Superior temporal gyrus (tissue), 1 donor: ENCODE data around the gene TNNT3.
"Not testable (repeated sequence)": the region's sequence is repeated elsewhere in the genome, so short reads cannot be mapped to it uniquely, and the experiment has no call there.

Source experiments
- DNase-seq: peaks from one replicate; pipeline ENCODE4 v3.0.0-alpha.2; 2016; ENCODE audit errors: extremely low spot score

The TNNT3 gene

DNA sequence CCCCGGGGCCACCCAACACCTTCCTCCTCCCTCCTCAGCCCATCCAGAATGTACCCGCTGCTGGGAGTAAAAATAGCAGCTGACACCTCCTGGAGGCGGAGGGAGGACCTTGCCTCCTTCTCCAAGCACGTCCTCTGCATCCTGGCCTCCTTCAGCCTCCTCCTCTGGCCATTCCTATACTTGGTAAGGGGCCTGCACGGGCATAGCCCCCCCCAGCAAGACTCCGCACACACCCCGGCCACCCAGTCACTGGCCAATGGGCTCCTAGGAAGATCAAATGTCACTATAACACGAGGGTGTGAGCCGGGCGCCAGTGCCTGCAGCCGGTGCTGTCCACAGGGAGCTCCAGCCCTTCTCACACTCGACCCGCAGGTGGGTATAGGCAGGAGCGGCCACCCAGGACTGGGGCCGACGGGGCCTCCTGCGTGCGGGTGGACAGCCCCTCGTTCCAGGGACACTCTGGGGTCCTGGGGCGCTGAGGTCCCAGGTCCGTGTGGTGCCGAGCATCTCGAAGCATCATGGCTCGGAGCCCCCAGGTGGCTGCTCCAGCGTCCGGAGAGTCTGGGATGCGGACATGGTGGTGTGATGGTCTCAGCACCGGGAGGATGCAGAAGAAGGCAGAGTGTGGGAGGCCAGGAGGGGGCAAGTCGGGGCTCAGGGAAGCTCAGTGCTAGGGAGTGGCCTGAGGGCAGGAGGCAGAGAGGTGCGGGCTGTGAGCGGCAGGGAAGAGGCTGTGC, at the start of gene TNNT3:
Gene TNNT3, plus strand, starts transcription at position 313 of the 737 bp plus-strand sequence. CDS start 3,172 bp downstream, outside the sequence.
- DNase-seq = no peak

DNA sequence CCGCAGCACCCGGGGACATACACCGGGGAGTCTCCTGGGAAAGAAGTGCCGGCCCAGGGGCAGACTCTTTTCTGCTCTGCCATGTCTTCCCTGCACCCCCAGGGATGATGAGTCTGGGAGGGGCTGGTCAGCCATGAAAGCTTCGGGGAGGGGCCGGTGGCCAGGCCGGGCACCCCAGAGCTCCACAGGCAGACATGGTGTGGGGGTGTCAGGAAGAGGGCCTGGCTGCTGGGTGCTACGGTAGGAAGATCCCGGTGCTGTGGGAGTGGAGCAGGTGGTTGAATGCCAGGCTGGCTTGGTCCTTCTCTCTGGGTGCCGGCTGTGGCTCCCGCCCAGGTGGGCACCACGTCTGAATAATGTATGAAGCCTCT, 49.2 kb upstream of the TNNT3 start:
- DNase-seq = no peak

DNA sequence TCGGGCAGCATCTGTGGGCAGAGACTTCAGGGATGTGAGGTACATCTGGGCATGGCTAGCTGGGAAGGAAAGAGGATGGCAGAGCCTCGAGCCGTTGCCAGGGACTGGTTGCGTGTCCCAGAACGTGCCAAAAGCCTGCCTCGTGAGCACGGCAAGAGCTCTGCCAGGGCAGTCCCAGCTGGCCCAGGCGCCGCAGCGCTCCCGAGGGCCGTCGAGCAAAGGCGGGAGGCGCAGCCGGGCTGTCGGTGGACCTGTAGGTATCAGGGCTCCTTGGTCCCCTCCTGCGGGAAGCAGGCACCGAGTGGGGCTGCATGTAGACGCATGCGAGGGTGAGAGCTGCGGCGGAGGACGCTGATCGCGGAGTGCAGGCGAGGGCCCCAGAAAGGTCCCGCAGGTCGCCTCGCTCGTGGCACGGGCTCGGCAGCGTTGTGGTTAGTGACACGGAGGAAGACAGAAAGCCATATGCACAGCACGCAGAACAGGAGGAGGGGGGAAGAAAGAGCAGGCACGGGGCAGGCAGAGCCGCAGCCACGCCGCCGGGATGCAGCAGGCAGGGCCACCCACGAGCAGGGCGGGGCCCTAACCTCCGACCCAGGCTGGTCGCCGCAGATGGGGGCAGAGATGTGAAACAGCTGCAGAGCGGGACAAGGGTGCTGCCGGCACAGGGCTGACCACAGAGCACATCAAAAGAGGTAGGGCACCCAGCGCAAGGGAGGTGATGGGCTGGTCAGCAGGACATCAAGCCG, 48.6 kb upstream of the TNNT3 start:
- peak; percentile 19 for DNase-seq

DNA sequence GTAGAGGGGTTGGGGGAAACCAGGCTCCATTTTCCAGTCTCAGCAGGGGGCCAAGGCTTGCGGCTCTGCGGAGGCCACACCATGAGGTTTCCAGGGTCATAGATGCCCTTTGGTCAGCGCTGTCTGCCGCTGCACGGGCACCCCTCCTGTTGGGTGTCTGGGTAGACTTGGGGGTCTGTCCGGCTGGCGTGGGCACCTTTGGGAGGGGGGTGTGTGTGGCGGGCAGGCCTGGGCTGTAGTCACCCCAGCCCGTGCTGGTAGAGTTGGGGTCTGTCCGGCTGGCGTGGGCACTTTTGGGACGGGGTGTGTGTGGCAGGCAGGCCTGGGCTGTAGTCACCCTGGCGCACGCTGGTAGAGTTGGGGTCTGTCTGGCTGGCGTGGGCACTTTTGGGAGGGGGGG, 48.0 kb upstream of the TNNT3 start:
- DNase-seq = no peak

DNA sequence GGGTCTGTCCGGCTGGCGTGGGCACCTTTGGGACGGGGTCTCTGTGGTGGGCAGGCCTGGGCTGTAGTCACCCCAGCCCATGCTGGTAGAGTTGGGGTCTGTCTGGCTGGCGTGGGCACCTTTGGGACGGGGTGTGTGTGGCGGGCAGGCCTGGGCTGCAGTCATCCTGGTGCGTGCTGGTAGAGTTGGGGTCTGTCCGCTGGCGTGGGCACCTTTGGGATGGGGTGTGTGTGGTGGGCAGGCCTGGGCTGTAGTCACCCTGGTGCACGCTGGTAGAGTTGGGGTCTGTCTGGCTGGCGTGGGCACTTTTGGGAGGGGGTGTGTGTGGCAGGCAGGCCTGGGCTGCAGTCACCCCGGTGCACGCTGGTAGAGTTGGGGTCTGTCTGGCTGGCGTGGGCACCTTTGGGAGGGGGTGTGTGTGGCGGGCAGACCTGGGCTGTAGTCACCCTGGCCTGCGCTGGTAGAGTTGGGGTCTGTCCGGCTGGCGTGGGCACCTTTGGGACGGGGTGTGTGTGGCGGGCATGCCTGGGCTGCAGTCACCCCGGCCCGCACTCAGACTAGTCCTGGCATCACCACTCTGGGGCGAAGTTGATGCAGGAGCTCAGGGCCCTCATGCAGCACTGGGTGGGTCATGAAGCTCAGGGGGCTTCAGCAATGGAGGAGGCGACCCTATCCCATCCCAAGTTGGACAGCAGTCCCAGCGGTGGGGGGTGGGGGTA, 47.1 kb upstream of the TNNT3 start:
- DNase-seq = no peak

DNA sequence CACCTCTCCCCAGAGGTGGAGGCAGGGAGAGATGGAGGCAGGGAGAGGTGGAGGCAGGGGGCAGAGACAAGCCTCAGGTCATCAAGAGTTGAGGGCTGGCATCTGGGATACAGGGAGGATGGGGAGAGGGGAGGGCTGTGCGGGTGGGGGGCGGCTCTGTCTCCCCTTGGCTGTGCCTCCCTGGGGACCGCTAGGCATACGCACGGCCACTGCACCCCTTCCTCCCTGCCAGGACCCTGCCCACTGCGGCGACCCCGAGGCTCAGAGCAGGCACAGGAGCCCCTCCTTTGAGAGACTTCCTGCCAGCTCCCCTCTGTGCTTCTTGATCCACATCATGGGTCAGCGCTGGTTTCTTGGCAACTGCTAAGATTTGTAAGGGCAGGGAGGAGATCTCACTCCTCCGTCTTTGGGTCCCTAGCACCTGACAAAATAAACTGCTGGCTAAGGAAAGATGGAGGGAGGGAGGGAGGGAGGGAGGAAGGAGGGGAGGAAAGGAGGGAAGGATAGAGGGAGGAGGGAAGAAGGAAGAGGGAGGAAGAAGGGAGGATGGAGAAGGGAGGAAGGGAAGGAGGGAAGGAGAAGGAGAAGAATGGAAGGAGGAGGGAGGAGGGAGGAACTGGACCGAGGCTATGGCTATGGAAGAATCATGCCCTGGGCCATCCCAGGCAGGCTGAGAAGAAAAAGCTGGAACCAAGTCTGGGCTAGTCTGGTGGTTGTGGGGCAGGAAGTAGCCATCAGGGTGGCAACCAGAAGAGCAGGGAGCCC, 46.3 kb upstream of the TNNT3 start:
- no peak for DNase-seq

DNA sequence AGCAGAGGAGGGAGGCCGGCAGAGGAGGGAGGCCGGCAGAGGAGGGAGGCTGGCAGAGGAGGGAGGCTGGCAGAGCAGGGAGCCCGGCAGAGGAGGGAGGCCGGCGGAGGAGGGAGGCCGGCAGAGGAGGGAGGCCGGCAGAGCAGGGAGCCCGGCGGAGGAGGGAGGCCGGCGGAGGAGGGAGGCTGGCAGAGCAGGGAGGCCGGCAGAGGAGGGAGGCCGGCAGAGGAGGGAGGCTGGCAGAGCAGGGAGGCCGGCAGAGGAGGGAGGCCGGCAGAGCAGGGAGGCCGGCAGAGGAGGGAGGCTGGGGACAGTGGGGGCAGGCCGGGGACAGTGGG, 45.7 kb upstream of the TNNT3 start:
- DNase-seq = not testable (repeated sequence)

DNA sequence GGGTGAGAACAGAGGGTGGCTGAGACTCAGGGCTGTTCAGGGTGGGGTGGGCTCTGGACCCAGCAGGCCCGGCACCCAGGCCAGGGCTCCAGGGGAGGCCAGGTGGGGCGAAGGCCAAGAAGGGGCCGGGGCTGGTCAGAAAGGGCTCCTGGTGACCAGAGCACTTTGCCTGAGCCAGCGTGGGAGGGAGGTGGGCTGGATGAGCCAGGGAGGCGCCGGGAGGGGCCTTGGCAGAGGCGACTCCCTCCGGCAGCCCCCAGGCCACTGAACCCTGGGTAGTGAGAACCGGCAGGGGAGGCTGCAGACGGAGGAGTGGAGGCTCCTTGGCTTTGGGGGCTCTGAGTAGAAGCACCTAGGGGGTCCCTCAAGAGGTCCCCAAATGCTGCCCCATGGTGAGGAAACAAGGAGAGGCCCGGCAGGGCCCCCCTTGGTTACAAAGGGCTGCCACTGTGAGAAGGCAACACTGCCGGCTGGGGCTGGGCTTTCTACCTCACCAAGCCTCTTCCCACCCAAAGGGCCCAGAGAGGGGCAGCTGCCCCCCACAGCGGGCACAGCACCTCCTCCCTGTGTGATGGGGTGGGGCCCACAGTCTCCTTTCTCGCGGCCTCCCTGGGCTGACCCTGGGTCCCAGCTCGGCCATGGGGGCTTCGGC, 44.9 kb upstream of the TNNT3 start:
- DNase-seq = not testable (repeated sequence)

DNA sequence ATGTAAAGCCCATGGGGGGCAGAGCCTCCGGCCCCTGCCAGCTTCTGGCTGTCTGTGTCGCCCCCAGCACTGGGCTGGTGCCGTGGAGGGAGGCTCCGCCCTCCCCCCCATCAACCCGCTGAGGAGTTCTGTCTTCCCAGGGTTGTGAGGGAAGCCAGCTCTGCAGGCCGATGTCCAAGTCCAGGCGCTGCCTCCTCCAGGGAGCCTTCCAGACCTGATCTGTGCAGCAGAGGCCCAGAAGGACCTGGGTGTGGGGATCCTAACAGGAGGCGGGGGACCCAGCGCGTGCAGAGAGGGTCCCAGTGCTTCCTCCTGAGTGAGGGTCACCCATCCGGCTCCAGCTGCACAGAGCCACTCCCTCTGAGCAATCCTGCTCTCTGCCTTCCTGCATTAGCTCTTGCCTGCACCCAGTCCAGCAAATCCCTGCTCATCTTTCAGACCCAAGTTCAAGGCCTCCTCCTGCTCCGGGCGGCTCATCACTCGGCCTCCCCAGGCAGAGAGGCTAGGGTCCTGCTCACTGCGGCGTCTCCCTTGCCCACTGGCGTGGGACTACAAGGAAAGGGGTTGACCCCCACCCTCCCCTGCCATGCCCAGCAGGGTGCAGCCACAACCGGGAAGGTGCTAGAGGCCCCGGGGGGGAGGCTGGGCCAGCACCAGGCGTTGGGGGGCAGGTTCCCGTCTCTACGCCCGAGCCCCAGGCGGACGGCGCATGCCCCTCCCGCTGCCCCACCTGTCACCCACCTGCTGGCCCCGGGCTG, 44.2 kb upstream of the TNNT3 start:
- DNase-seq = no peak

DNA sequence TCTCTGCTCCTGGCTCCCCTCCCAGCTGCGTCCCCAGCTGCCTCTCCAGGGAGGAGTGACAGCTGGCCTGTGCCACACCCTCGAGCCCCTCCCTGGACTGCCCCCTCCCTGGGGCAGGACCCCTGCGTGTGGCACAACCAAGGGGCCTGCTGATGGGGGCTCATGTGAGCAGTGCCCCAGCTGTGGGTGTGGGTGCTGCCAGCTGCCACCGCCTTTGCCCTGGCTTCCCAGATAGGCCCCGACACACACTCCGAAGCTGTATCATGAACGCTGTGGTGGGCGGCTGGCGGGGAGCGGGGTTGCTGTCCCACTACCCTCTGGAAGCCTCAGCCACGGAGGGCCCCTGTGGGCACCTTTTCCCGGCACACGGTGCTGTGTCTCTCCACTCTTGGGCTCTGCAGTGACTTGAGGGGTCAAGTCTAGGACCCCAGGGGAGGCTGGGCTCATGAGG, 43.6 kb upstream of the TNNT3 start:
- not testable (repeated sequence) for DNase-seq

DNA sequence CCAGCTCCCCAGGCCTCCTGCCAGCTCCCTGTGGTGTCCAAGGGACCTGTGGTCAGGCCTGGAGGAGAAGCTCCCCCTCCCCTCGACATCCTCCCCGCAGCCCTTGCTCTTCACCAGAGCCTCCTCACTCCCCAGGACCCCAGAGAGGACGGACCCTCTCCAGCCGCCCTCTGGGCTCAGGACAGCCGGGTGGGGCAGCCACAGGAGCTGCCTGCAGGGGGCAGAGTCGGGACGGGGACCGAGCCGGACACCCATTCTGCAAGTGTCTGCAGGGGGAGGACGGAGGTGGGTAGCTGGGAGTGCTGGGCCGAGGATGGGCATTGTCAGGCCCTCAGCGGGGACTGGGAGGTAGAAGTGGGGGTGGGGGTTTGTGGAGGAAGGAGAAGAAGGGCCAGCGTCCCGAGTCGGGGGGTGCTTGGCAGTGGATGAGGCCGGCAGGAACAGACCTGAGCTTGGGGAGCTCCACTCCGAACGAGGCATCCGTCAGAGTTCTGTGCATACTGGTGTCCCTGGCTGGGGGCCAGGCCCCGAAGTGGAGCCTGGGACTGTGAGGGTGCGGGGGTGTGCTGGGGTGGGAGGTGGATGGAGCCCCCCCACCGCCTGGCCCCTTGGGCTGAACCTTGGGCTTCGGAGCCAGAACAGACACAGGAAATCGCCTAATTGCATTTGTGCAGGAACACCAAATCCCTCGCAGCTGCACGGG, 43.0 kb upstream of the TNNT3 start:
- no peak for DNase-seq

DNA sequence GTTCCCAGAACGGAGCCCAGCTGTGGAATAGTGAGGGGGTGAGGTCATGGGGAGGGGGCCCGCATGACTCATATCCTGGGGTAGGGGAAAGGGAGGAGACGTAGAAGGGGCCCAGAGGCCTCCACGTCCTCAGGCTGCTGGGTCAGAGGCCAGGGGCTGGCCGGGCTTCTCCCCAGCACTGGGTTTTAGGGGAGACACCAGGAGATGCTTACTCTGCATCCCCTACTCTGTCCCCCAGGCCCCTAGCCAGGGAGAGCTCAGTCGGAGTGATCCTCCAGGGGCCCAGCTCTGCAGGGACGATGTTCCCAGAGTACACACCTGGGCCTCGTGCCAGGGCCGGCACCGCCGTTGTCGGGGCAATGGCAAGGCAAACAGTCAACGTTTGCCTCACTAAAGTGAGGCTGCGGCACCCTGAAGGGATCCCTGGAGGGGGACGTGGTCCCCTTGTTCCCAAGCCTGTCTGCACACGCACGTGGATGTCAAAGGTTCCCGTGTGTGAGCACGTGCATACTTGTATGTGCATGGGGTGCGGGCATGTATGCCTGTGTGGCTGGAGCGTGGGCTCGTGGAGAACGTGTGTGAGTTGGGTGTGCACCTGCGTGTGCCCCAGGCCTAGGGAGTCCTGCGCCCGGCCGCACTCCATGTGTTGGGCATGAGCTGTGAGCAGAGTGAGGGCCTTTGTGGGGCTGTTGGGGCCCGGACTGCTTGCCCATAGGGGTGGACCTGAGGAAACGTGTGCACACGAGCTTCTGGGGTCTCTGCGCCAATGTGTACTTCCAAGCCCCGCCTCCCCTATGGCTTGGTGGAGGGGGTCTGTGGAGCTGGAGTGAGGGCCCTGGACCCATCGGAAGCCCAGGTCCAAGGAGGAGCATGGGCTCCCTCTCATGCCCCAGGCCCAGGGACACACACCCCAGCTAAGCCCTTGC, 42.0 kb upstream of the TNNT3 start:
- no peak for DNase-seq

DNA sequence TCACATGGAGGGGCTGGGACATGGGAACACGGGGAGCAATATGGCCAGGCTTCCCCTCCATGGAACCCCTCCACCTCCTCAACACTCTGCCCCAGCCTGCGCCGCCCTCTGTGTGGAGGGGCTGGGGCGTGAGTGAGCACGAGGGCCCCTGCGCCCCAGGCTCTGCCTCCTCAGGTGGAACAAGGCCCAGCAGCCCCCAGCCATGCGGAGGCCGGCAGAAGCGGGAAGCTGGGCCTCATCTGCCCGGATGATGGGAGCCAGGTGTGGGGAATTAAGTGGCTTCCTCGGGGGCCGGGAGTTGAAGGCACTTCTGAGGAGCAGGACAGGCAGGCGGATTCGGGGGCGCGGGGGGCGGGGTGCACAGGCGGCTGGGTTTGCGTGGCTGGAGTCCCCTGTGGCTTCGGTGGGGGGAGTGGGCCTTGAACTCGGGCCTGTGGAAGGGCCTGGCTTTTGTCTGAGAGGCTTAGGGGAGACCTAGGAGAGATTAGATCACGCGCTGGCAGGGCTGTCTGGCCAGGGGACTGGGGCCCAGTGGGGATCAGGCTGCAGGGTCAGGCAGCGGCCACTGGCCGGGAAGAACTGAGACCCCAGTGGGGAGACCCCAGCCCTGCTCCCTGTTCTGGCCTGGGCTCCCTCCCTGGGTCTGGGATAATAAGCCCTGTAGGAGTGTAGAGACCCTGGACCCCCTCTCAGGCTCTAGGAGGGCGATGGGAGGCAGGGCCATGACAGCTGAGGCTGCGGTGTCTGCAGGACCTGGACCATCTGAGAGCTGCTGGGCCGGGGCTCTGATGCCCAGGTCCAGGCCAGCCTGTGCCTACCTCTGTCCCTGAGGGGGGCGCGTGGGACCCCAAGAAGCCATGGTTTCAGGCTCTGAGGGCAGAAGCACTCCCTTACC, 41.1 kb upstream of the TNNT3 start:
- DNase-seq = no peak

DNA sequence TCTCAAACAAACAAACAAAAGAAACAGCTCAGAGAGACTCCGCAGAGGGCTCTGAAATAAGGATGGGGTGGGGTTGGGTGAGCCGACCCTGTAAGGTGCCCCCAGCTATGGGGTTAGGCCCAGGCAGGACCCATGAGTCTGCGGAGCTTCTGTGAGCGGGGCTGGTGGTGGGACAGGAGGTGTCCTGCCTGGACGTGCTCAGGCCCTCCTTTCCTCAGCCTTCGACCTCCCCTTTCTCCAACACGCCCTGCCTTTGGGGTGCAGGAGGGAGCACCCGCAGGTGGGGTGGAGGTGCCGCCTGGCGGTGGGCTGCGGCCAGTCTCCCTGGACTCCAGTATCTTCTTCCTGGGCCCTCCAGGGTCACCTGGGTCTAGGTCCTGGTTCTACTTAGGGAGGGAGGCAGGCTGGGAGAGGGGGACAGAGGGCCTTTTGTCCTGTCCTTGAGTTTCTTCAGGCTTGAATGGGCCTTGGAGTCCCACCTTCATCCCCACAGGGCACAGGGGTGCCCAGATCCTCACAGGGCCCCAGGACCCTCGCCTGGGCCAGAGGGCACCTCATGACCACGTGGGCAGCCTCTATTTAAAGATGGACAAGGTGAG, 40.1 kb upstream of the TNNT3 start:
- DNase-seq = no peak

DNA sequence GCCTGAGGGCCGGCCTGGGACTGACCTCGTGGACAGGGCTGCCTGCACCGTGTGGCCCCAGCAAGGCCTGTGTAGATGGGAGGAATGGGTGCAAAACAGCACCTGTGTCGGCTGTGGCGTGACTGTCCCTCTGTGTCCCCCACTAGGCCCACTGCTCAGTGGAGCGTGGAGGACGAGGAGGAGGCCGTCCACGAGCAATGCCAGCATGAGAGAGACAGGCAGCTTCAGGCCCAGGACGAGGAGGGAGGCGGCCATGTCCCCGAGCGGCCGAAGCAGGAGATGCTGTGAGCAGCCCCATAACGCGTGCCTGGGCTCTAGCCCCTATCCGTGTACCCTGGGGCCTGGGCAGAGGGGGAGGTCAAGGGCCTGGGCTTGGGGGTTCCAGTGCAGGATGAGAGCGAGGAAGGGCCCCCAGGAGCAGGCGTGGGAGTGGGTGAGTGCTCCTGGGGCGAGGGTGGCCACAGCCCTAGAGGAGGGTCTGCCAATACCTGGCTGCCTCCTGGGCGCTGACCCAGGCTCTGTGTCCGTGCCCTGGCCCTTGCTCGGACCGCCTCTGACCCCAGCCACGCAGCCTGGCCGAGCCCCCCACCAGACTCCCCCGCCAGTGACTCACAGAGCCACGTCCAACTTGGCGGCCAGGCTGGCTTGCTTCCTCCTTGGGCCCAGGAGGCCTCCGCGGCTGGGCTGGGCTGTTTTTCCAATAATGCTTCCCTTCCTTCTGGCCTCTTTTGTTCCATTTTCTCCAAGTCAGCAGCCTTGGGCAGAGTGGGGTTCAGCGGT, 39.4 kb upstream of the TNNT3 start:
- DNase-seq = no peak

DNA sequence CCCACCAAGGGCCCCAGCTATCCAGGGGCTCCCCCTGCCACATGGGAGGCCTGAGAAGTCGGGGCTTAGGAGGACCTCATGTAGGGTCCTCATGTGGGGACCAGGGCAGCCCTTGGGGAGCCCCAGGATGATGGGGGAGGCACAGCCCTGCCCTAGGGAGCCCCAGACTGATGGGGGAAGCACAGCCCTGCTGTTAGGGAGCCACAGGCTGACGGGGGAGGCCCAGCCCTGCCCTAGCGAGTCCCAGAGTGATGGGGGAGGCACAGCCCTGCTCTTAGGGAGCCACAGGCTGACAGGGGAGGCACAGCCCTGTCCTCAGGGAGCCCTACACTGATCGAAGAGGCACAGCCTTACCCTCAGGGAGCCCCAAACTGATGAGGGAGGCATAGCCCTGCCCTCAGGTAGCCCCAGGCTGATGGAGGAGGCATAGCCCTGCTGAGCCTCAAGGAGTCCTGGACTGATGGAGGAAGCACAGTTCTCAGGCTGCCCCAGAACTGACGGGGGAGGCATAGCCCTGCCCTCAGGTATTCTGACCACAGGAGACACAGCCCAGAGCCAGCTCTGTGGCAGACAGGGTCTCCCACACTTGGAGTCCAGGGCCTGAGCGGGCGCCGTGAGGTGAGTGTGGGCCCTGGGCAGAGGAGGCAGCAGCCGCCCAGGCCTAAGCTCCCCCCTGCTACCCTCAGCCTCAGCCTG, 38.6 kb upstream of the TNNT3 start:
- DNase-seq = no peak
